ENCODE measurements around the gene GALNT10. TPM values are rescaled to one million over a fixed set of nuclear protein-coding genes. Genes with fewer than 3 reads are reported as not detected.

GALNT10 gene
- total and polyA plus RNA-seq, 2 donors (not counting 1 experiment from before 2014, with no cell fraction given): 18.3 to 35.8 TPM

- H3K9ac ChIP-seq (ENCODE audit: insufficient read depth, low read length): no peak overlapping the region
- no peak overlapping the region for H2AFZ ChIP-seq (ENCODE audit: low read length)
- H4K20me1 ChIP-seq (ENCODE audit: control insufficient read depth, extremely low read depth, insufficient read depth, low read length): peaks cover 2% of the 10 kb centered on the region
- no peaks in the 10 kb centered on the region for H3K36me3 ChIP-seq (ENCODE audit: control insufficient read depth, insufficient read depth, low read length)
- no peak for TF ChIP-seq EZH2 (IDR thresholded peaks at IDR 0.05; ENCODE audit: low read length, missing control alignments)
- TF ChIP-seq, protein P1, sequence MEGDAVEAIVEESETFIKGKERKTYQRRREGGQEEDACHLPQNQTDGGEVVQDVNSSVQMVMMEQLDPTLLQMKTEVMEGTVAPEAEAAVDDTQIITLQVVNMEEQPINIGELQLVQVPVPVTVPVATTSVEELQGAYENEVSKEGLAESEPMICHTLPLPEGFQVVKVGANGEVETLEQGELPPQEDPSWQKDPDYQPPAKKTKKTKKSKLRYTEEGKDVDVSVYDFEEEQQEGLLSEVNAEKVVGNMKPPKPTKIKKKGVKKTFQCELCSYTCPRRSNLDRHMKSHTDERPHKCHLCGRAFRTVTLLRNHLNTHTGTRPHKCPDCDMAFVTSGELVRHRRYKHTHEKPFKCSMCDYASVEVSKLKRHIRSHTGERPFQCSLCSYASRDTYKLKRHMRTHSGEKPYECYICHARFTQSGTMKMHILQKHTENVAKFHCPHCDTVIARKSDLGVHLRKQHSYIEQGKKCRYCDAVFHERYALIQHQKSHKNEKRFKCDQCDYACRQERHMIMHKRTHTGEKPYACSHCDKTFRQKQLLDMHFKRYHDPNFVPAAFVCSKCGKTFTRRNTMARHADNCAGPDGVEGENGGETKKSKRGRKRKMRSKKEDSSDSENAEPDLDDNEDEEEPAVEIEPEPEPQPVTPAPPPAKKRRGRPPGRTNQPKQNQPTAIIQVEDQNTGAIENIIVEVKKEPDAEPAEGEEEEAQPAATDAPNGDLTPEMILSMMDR (conservative IDR thresholded peaks at IDR 0.05 in 1 of 2, IDR thresholded peaks at IDR 0.05 in 1 of 2; ENCODE audit: low read depth in 1 of 2, low read length in 2 of 2): no peak
- H3K4me2 ChIP-seq (ENCODE audit: extremely low read depth, insufficient read depth, low read length): no peak overlapping the region
- no peak for DNase-seq (ENCODE audit: low read depth in 2 of 2)
- H3K4me3 ChIP-seq (replicated peaks in 1 of 4; ENCODE audit: control extremely low read depth in 1 of 4, insufficient read depth in 1 of 4, low read depth in 3 of 4, low read length in 4 of 4): no peak overlapping the region
- H3K27me3 ChIP-seq (ENCODE audit: control insufficient read depth, insufficient read depth, low read length): no peaks in the 10 kb centered on the region
- peaks cover 4% of the 10 kb centered on the region for H3K4me1 ChIP-seq (ENCODE audit: control insufficient read depth, extremely low read depth, insufficient read depth, low read length)
- no peaks in the 10 kb centered on the region for H3K9me3 ChIP-seq (ENCODE audit: control insufficient read depth, insufficient read depth, low read depth, low read length)
- no peak overlapping the region for H3K27ac ChIP-seq (ENCODE audit: insufficient read depth, low read length)
- no peaks in the 10 kb centered on the region for H3K79me2 ChIP-seq (ENCODE audit: control insufficient read depth, insufficient read depth, low read length)
Measured at GRCh38 chr5:154408811-154409210, 218.3 kb downstream of the GALNT10 start.

- H3K4me2 ChIP-seq (ENCODE audit: extremely low read depth, insufficient read depth, low read length): no peak overlapping the region
Measured at GRCh38 chr5:154409230-154409840, 218.8 kb downstream of the GALNT10 start.

DNA sequence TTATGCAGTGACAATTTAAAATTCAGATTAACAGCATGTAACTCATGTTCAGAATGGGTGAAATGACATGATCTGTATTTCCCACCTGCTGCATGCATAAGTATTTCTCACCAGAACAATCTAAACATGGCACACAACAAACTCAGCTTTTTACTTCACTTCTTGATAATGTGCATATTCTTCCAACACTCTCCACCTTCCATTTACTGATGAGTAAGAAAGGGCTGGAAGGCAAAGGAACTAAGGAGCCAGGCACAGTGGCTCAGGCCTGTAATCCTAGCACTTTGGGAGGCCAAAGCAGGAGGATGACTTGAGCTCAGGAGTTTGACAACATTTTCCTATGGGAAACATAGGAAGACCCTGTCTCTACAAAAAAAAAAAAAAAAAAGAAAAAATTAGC lies 219.5 kb downstream of the GALNT10 start:
- H3K27me3 ChIP-seq (ENCODE audit: control insufficient read depth, insufficient read depth, low read length): no peaks in the 10 kb centered on the region
- DNase-seq (ENCODE audit: low read depth in 2 of 2): no peak
- no peaks in the 10 kb centered on the region for H3K36me3 ChIP-seq (ENCODE audit: control insufficient read depth, insufficient read depth, low read length)
- peaks cover 2% of the 10 kb centered on the region for H3K4me1 ChIP-seq (ENCODE audit: control insufficient read depth, extremely low read depth, insufficient read depth, low read length)
- no peak overlapping the region for H3K4me2 ChIP-seq (ENCODE audit: extremely low read depth, insufficient read depth, low read length)
- H3K27ac ChIP-seq (ENCODE audit: insufficient read depth, low read length): no peak overlapping the region
- H3K9me3 ChIP-seq (ENCODE audit: control insufficient read depth, insufficient read depth, low read depth, low read length): no peaks in the 10 kb centered on the region
- no peak overlapping the region for H2AFZ ChIP-seq (ENCODE audit: low read length)
- H3K9ac ChIP-seq (ENCODE audit: insufficient read depth, low read length): no peak overlapping the region
- no peaks in the 10 kb centered on the region for H3K79me2 ChIP-seq (ENCODE audit: control insufficient read depth, insufficient read depth, low read length)
- TF ChIP-seq, protein P1 (conservative IDR thresholded peaks at IDR 0.05 in 1 of 2, IDR thresholded peaks at IDR 0.05 in 1 of 2; ENCODE audit: low read depth in 1 of 2, low read length in 2 of 2): no peak
- no peak for TF ChIP-seq EZH2 (IDR thresholded peaks at IDR 0.05; ENCODE audit: low read length, missing control alignments)
- peaks cover 2% of the 10 kb centered on the region for H4K20me1 ChIP-seq (ENCODE audit: control insufficient read depth, extremely low read depth, insufficient read depth, low read length)
- H3K4me3 ChIP-seq (replicated peaks in 1 of 4; ENCODE audit: control extremely low read depth in 1 of 4, insufficient read depth in 1 of 4, low read depth in 3 of 4, low read length in 4 of 4): no peak overlapping the region

More at GRCh38 chr5:154409230-154409840, 218.8 kb downstream of the GALNT10 start:
- Histone ChIP-seq H2AFZ (ENCODE audit: low read length) (no peak overlapping the region), H3K27me3 (ENCODE audit: control insufficient read depth, insufficient read depth, low read length) (no peaks in the 10 kb centered on the region), H3K79me2 (ENCODE audit: control insufficient read depth, insufficient read depth, low read length) (no peaks in the 10 kb centered on the region), H3K4me3 (replicated peaks in 1 of 4; ENCODE audit: control extremely low read depth in 1 of 4, insufficient read depth in 1 of 4, low read depth in 3 of 4, low read length in 4 of 4) (no peak overlapping the region), H3K9me3 (ENCODE audit: control insufficient read depth, insufficient read depth, low read depth, low read length) (no peaks in the 10 kb centered on the region), H3K9ac (ENCODE audit: insufficient read depth, low read length) (no peak overlapping the region), H4K20me1 (ENCODE audit: control insufficient read depth, extremely low read depth, insufficient read depth, low read length) (peaks cover 2% of the 10 kb centered on the region), H3K4me1 (ENCODE audit: control insufficient read depth, extremely low read depth, insufficient read depth, low read length) (peaks cover 4% of the 10 kb centered on the region), H3K36me3 (ENCODE audit: control insufficient read depth, insufficient read depth, low read length) (no peaks in the 10 kb centered on the region), H3K27ac (ENCODE audit: insufficient read depth, low read length) (no peak overlapping the region)
- TF ChIP-seq, protein P1 (conservative IDR thresholded peaks at IDR 0.05 in 1 of 2, IDR thresholded peaks at IDR 0.05 in 1 of 2; ENCODE audit: low read depth in 1 of 2, low read length in 2 of 2): no peak
- no peak for TF ChIP-seq EZH2 (IDR thresholded peaks at IDR 0.05; ENCODE audit: low read length, missing control alignments)
- DNase-seq (ENCODE audit: low read depth in 2 of 2): no peak

All from fibroblast of lung (primary cell).